WI38 (cell line): ENCODE results near the gene ATP12A.

Source experiments
- H3K4me3 ChIP-seq: 2 replicates; pipeline ENCODE4 v1.5.1; 2011; ENCODE audit warnings: low read depth, mild to moderate bottlenecking, control low read depth, low read length
- CTCF ChIP-seq: IDR thresholded peaks from 2 replicates; pipeline ENCODE4 v1.5.1; 2012; ENCODE audit warnings: low read depth, mild to moderate bottlenecking, control low read depth, low read length

ATP12A gene

GRCh38 chr13:24670961-24671381 is 9.2 kb upstream of the ATP12A start:
- H3K4me3 ChIP-seq = no peak overlapping the region
- no peak for TF ChIP-seq CTCF

GRCh38 chr13:24671386-24672113 is 8.7 kb upstream of the ATP12A start:
- TF ChIP-seq CTCF = peak; percentile 64
- peak overlapping the region; percentile 40 for H3K4me3 ChIP-seq

- no peak overlapping the region for H3K4me3 ChIP-seq
- no peak for TF ChIP-seq CTCF
These were observed 7.8 kb upstream of the ATP12A start for GRCh38 chr13:24672141-24673132.

- TF ChIP-seq CTCF = no peak
- H3K4me3 ChIP-seq = no peak overlapping the region
These were observed 4.2 kb upstream of the ATP12A start for GRCh38 chr13:24675806-24676570.

- no peak for TF ChIP-seq CTCF
- H3K4me3 ChIP-seq = no peak overlapping the region
These were observed 2.1 kb upstream of the ATP12A start for GRCh38 chr13:24678151-24678550.

GRCh38 chr13:24679686-24680085 is 522 bp upstream of the ATP12A start:
- no peak for TF ChIP-seq CTCF
- H3K4me3 ChIP-seq = no peak overlapping the region
